ENCODE measurements around the gene DACH2.

Gene DACH2

GRCh38 chrX:86829786-86830185 is 681.5 kb downstream of the DACH2 start:
- no peak for DNase-seq

DNA sequence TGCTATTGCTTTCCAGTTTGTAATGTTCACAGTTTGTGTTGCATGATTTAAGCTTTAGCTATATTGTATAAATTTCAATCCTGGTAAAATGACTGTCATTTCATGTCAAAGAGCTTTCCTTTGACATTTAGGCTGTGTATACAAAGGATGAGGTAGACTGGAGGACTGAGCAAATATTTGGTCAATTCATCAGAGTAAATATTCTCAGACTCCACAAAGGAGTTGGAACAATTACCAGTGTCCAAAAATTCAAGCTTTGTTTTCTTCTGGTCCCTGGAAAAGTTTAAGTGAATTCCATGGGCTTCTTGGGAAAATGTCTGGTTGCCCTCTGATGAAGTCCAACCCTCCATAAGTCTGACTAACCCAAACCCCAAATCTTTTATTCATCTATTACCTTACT is 682.4 kb downstream of the DACH2 start:
- DNase-seq: no peak

DNA sequence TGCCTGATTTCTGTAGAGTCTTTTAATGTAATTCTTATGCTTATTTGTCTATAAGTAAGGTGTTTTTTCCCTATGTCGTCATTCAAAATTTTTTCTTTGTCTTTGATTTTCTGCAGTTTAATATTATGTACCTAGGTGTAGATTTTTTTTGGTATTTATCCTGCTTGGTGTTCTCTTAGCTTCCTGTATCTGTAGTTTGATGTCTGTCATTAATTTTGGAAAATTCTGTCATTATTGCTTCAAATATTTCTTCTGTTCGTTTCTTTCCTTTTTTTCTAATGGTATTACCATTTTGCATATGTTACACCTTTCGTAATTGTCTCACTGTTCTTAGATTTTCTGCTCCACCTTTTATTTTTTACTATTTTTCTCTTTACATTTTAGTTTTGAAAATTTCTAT is 696.9 kb downstream of the DACH2 start:
- no peak for DNase-seq

Measured in GDM1 (cell line).